K562 (cell line): ENCODE results near the gene IRF8. TPM values are rescaled to one million over a fixed set of nuclear protein-coding genes. Genes with fewer than 3 reads are reported as not detected.

Experiments used
- ATAC-seq: fragments of 200-7000 bp; cut with Tn5 transposase; 3 replicates; pipeline ENCODE4 v1.9.1; 2020; ENCODE audit warnings: moderate library complexity
- BruUV-seq: library from RNA; stranded (reverse); fragments of 400-500 nt; replicated peaks from 2 replicates; lab custom pipeline; 2021; lab: Mats Ljungman, UMichigan
- CTCF ChIA-PET: fragments of 300-600 bp; formaldehyde crosslinking; extraction: SDS; loops from one replicate; lab custom pipeline; 2021; ENCODE audit warnings: low intra/inter-chr PET ratio; lab: Yijun Ruan, JAX
- POLR2A ChIA-PET: fragments of 300-600, 350-650 bp; sonication (Branson Sonifier 250); formaldehyde crosslinking; extraction: SDS; loops from one replicate; lab custom pipeline; 2021; ENCODE audit warnings: antibody characterized with exemption, inconsistent platforms; lab: Yijun Ruan, JAX
- DNase-seq, 4 experiments: peaks; one replicate each; pipeline versions ENCODE4 v3.0.0 to v3.0.0-alpha.2; 2011 to 2018; ENCODE audit warnings: low spot score in 3 of 4, mixed read lengths in 3 of 4; ENCODE audit errors: extremely low read depth in 1 of 4
- FAIRE-seq: peaks from 2 replicates; lab custom pipeline; 2011; peaks lifted over from hg19 to GRCh38; lab: Jason Lieb, UNC
- H2AFZ ChIP-seq: 2 replicates; pipeline ENCODE4 v1.6.0; 2011; ENCODE audit warnings: low read depth, low read length, control low read depth, inconsistent platforms
- H3K27ac ChIP-seq: fragments of 200-600 bp; 3 replicates; pipeline ENCODE4 v1.8.0; 2011; ENCODE audit warnings: low read depth, mild to moderate bottlenecking, control low read depth, inconsistent platforms, low read length, moderate library complexity, mixed read lengths; ENCODE audit errors: extremely low read depth
- H3K27me3 ChIP-seq, 2 experiments: fragments of 300-600 bp in 1 of 2; 2 replicates in 1 of 2; 3 replicates in 1 of 2; pipeline versions ENCODE4 v1.6.0 to v1.8.0; 2011; ENCODE audit warnings: inconsistent platforms in 2 of 2, low read length in 2 of 2, mild to moderate bottlenecking in 1 of 2, mixed read lengths in 1 of 2, moderate library complexity in 1 of 2; ENCODE audit not compliant: control insufficient read depth in 2 of 2, insufficient read depth in 2 of 2
- H3K36me3 ChIP-seq: fragments of 300-600 bp; 3 replicates; pipeline ENCODE4 v1.8.0; 2011; ENCODE audit warnings: mild to moderate bottlenecking, low read length, inconsistent platforms; ENCODE audit not compliant: control insufficient read depth, insufficient read depth
- H3K4me1 ChIP-seq, 2 experiments: fragments of 200-600 bp in 1 of 2; replicated peaks in 1 of 2; 2 replicates in 1 of 2; 3 replicates in 1 of 2; pipeline versions ENCODE4 v1.5.1 to v1.8.0; 2011; ENCODE audit warnings: inconsistent platforms in 2 of 2, low read length in 2 of 2, mild to moderate bottlenecking in 1 of 2, mixed read lengths in 1 of 2, moderate library complexity in 1 of 2; ENCODE audit not compliant: control insufficient read depth in 2 of 2, insufficient read depth in 2 of 2
- H3K4me2 ChIP-seq: 2 replicates; pipeline ENCODE4 v1.6.1; 2011; ENCODE audit warnings: low read length, control low read depth, inconsistent platforms, mixed read lengths; ENCODE audit not compliant: insufficient read depth
- H3K4me3 ChIP-seq: fragments of 200-600 bp; sonication (generic), shearing (Covaris generic); 2 replicates; pipeline ENCODE4 v1.5.1; 2016; ENCODE audit warnings: control low read depth, inconsistent platforms
- H3K79me2 ChIP-seq: fragments of 200-600 bp; 3 replicates; pipeline ENCODE4 v1.8.0; 2011; ENCODE audit warnings: low read length, inconsistent platforms; ENCODE audit not compliant: control insufficient read depth, insufficient read depth
- H3K9ac ChIP-seq, 2 experiments: 2 replicates each; pipeline versions ENCODE4 v1.6.0 to v1.6.1; 2011; ENCODE audit warnings: low read depth in 2 of 2, low read length in 2 of 2, control low read depth in 1 of 2, inconsistent platforms in 1 of 2, mild to moderate bottlenecking in 1 of 2, mixed read lengths in 1 of 2; ENCODE audit not compliant: insufficient read depth in 1 of 2
- H3K9me1 ChIP-seq: one replicate; pipeline ENCODE4 v1.6.0; 2011; ENCODE audit warnings: inconsistent platforms, mild to moderate bottlenecking, low read length, moderate library complexity; ENCODE audit not compliant: control insufficient read depth, insufficient read depth
- H3K9me3 ChIP-seq: replicated peaks from 2 replicates; pipeline ENCODE4 v1.5.1; 2011; ENCODE audit warnings: low read depth, low read length, inconsistent platforms; ENCODE audit not compliant: control insufficient read depth, insufficient read depth
- H4K20me1 ChIP-seq: replicated peaks from 2 replicates; pipeline ENCODE4 v1.6.1; 2011; ENCODE audit warnings: low read length, inconsistent platforms, mixed read lengths; ENCODE audit not compliant: control insufficient read depth, insufficient read depth
- CBFA2T2 ChIP-seq: fragments of 450-650 bp; conservative IDR thresholded peaks from 2 replicates; pipeline ENCODE4 v1.6.1; 2017; ENCODE audit warnings: mild to moderate bottlenecking
- DLX4 ChIP-seq: fragments of 250-450 bp; sonication (Bioruptor Pico); IDR thresholded peaks from 2 replicates; pipeline ENCODE4 v1.6.1; 2021; ENCODE audit warnings: mild to moderate bottlenecking
- FOXJ3 ChIP-seq: sonication (generic); formaldehyde crosslinking; IDR thresholded peaks from 2 replicates; pipeline ENCODE4 v1.4.0; 2020; ENCODE audit warnings: mild to moderate bottlenecking, missing genetic modification reagents
- GTF2A2 ChIP-seq: IDR thresholded peaks from 2 replicates; pipeline ENCODE4 v1.6.1; 2016; ENCODE audit warnings: mild to moderate bottlenecking, missing genetic modification characterization, missing compliant biosample characterization
- HMGN3 ChIP-seq: IDR thresholded peaks from 2 replicates; pipeline ENCODE4 v1.6.1; 2011; ENCODE audit warnings: borderline replicate concordance, low read depth, mild to moderate bottlenecking, mixed read lengths, low read length; ENCODE audit not compliant: insufficient read length; ENCODE audit errors: extremely low read depth
- HNRNPK ChIP-seq: fragments of 200-400 bp; formaldehyde crosslinking; IDR thresholded peaks from one replicate; pipeline ENCODE4 v1.6.1; 2018; ENCODE audit warnings: mild to moderate bottlenecking, low read depth, low read length; ENCODE audit not compliant: poor library complexity, severe bottlenecking
- LARP7 ChIP-seq: fragments of 450-650 bp; IDR thresholded peaks from 2 replicates; pipeline ENCODE4 v1.6.1; 2016
- NCOA4 ChIP-seq: fragments of 450-650 bp; IDR thresholded peaks from 2 replicates; pipeline ENCODE4 v1.6.1; 2018; ENCODE audit warnings: mild to moderate bottlenecking; ENCODE audit not compliant: partially characterized antibody
- RB1 ChIP-seq: fragments of 450-650 bp; IDR thresholded peaks from 2 replicates; pipeline ENCODE4 v1.6.1; 2017; ENCODE audit warnings: low read depth, mild to moderate bottlenecking
- SPI1 ChIP-seq: IDR thresholded peaks from 2 replicates; pipeline ENCODE4 v1.6.1; 2011; ENCODE audit warnings: low read depth, low read length, control low read depth, borderline replicate concordance
- ZNF165 ChIP-seq: fragments of 250-450 bp; sonication (Bioruptor Pico); IDR thresholded peaks from 2 replicates; pipeline ENCODE4 v1.4.0; 2020; ENCODE audit warnings: borderline replicate concordance
- in situ Hi-C: fragments of 300-500 bp; cut with MboI; formaldehyde crosslinking; loops from 4 replicates; pipeline ENCODE4 v1.15.0; 2018; ENCODE audit warnings: inconsistent platforms, mixed read lengths
- intact Hi-C: fragments of 100-400 bp; cut with micrococcal nuclease; formaldehyde crosslinking; loops from 2 replicates; pipeline ENCODE4 v1.14.2; 2022
- polyA plus RNA-seq, 8 experiments: library from polyadenylated mRNA; depleted of rRNA in 4 of 8; stranded (reverse) in 5 of 8; unstranded in 3 of 8; fragments of >200 nt; fragmentation: Nextera tagmentation in 2 of 8; fragmentation: Illumina TruSeq in 1 of 8; extraction: Ambion mirVana in 2 of 8; extraction: Trizol in 1 of 8; gene quantifications; 2 replicates each; pipeline versions ENCODE4 v1.2.1 to v1.2.3, GENCODE V29; 2011 to 2014; ENCODE audit warnings: inconsistent platforms in 1 of 8, missing spikeins in 1 of 8
- total RNA-seq, 7 experiments: library from RNA; depleted of rRNA in 6 of 7; stranded (reverse); fragments of >200 nt in 6 of 7; fragmentation: Illumina TruSeq in 2 of 7; extraction: Trizol in 2 of 7; gene quantifications; 2 replicates each; pipeline versions ENCODE4 v1.2.1 to v1.2.3, GENCODE V29; 2011 to 2021; ENCODE audit warnings: low replicate concordance in 1 of 7

IRF8 gene
- total and polyA plus RNA-seq, 9 of the 15 experiments (the other 6 are each of a cell fraction or from before 2014, with no cell fraction given), result 0.01 to 0.98 TPM; not detected in 7

- no peak for DNase-seq
- BruUV-seq, result no TSS peak
- no peak overlapping the region for H3K4me2 ChIP-seq
- no peak overlapping the region for H2AFZ ChIP-seq
- ChIA-PET CTCF (no interaction called here), POLR2A (no interaction called here)
- ATAC-seq, result no peak
- in situ Hi-C loops, result no loop called here
- H3K9me3 ChIP-seq, result no peaks in the 10 kb centered on the region
- no peaks in the 10 kb centered on the region for H3K9me1 ChIP-seq
- no peak overlapping the region for H3K9ac ChIP-seq
- H3K4me1 ChIP-seq, result no peaks in the 10 kb centered on the region
- no peak for TF ChIP-seq ZNF165 (CRISPR knock-in tag)
- no peak for TF ChIP-seq HNRNPK
- no peak for TF ChIP-seq HMGN3
- TF ChIP-seq LARP7, result no peak
- no peak for TF ChIP-seq DLX4 (CRISPR knock-in tag)
- no peak for TF ChIP-seq CBFA2T2
- TF ChIP-seq RB1, result no peak
- no peak for TF ChIP-seq GTF2A2
- TF ChIP-seq NCOA4, result no peak
- no peak for TF ChIP-seq FOXJ3
- TF ChIP-seq SPI1, result no peak
- TF ChIP-seq, all 486 proteins: peak for 0
- no peaks in the 10 kb centered on the region for H3K79me2 ChIP-seq
- H3K27ac ChIP-seq, result no peak overlapping the region
- no peaks in the 10 kb centered on the region for H4K20me1 ChIP-seq
- FAIRE-seq, result no peak
- no peak overlapping the region for H3K4me3 ChIP-seq
- intact Hi-C loops, result no loop called here
- peaks cover 6 to 26% of the 10 kb centered on the region in 2 experiments; a peak in 4 of 5 replicates for H3K27me3 ChIP-seq
- H3K36me3 ChIP-seq, result no peaks in the 10 kb centered on the region
Observed at GRCh38 chr16:85869206-85869605, 29.8 kb upstream of the IRF8 start.
